Transverse colon (tissue), 3 donors: ENCODE measurements around the gene CEP250.

ENCODE experiments used
- EP300 ChIP-seq: sonication (generic); formaldehyde crosslinking; IDR thresholded peaks from one replicate; pipeline ENCODE4 v1.6.1; 2017; ENCODE audit warnings: antibody characterized with exemption, low read depth
- POLR2A ChIP-seq: fragments of 450-650 bp; IDR thresholded peaks from one replicate; pipeline ENCODE4 v1.6.1; 2016; ENCODE audit warnings: antibody characterized with exemption, mild to moderate bottlenecking, moderate library complexity
- TF ChIP-seq, protein P1 (sequence below), 5 experiments: fragments of 200-600 bp in 3 of 5; fragments of 450-650 bp in 2 of 5; sonication (generic) in 3 of 5; IDR thresholded peaks; 1 replicate in 2 of 5; 2 replicates in 3 of 5; pipeline ENCODE4 v1.5.1; 2016 to 2017; ENCODE audit warnings: antibody characterized with exemption in 5 of 5, inconsistent platforms in 3 of 5, mild to moderate bottlenecking in 2 of 5, moderate library complexity in 1 of 5

DNA sequence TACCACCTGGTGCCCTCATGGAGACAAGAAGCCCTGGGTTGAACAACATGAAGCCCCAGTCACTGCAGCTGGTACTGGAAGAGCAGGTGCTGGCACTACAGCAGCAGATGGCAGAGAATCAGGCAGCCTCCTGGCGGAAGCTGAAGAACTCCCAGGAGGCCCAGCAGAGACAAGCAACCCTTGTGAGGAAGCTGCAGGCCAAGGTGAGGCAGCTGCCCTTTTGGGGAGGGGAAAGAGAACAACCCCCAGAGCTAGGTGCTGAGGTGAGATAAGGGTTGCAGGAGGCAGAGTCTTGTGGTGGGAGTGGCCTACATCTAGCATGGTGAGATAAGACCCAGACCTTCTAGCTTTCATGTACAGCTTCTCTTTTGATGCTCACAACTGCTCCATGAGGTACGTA, 7.0 kb downstream of the CEP250 start:
- TF ChIP-seq EP300 = no peak
- TF ChIP-seq, protein P1, sequence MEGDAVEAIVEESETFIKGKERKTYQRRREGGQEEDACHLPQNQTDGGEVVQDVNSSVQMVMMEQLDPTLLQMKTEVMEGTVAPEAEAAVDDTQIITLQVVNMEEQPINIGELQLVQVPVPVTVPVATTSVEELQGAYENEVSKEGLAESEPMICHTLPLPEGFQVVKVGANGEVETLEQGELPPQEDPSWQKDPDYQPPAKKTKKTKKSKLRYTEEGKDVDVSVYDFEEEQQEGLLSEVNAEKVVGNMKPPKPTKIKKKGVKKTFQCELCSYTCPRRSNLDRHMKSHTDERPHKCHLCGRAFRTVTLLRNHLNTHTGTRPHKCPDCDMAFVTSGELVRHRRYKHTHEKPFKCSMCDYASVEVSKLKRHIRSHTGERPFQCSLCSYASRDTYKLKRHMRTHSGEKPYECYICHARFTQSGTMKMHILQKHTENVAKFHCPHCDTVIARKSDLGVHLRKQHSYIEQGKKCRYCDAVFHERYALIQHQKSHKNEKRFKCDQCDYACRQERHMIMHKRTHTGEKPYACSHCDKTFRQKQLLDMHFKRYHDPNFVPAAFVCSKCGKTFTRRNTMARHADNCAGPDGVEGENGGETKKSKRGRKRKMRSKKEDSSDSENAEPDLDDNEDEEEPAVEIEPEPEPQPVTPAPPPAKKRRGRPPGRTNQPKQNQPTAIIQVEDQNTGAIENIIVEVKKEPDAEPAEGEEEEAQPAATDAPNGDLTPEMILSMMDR (IDR thresholded peaks at IDR 0.05) = no peak
- no peak for TF ChIP-seq POLR2A
